ENCODE measurements around the gene AMER3. TPM values are rescaled to one million over a fixed set of nuclear protein-coding genes. Genes with fewer than 3 reads are reported as not detected.
"Not testable (repeated sequence)": the region's sequence is repeated elsewhere in the genome, so short reads cannot be mapped to it uniquely, and the experiment has no call there.

The AMER3 gene
- total RNA-seq, result not detected in 2 replicates
- long read RNA-seq, result 0 reads

- H3K4me3 Mint-ChIP-seq (ENCODE audit: unreplicated experiment), result peak within 1 kb of the TSS; percentile 42
- H3K9me3 Mint-ChIP-seq (ENCODE audit: unreplicated experiment), result no peaks in the 10 kb centered on the region
- no peak within 1 kb of the TSS for H3K27ac Mint-ChIP-seq (ENCODE audit: unreplicated experiment)
- peaks cover 5% of the 10 kb centered on the region for H3K4me1 Mint-ChIP-seq (ENCODE audit: unreplicated experiment)
- no peak for DNase-seq (ENCODE audit: extremely low spot score, unreplicated experiment)
- no peak for TF ChIP-seq CTCF (IDR thresholded peaks at IDR 0.05)
- H3K27me3 Mint-ChIP-seq (ENCODE audit: unreplicated experiment), result peaks cover 22% of the 10 kb centered on the region
- no peaks in the 10 kb centered on the region for H3K36me3 Mint-ChIP-seq (ENCODE audit: unreplicated experiment)
Measured at GRCh38 chr2:130755256-130756052, at the start of gene AMER3. Gene AMER3, plus strand, starts transcription at chr2:130755540. Its CDS starts 6,533 bp downstream, at chr2:130762073.

GRCh38 chr2:130714795-130715194 lies 40.5 kb upstream of the AMER3 start:
- not testable (repeated sequence) for H3K4me1 Mint-ChIP-seq (ENCODE audit: unreplicated experiment); DNase-seq (ENCODE audit: extremely low spot score, unreplicated experiment); H3K36me3 Mint-ChIP-seq (ENCODE audit: unreplicated experiment); H3K27me3 Mint-ChIP-seq (ENCODE audit: unreplicated experiment); H3K27ac Mint-ChIP-seq (ENCODE audit: unreplicated experiment); H3K4me3 Mint-ChIP-seq (ENCODE audit: unreplicated experiment); H3K9me3 Mint-ChIP-seq (ENCODE audit: unreplicated experiment)

GRCh38 chr2:130720036-130720435 lies 35.3 kb upstream of the AMER3 start:
- Mint-ChIP-seq H3K36me3 (ENCODE audit: unreplicated experiment) (no peaks in the 10 kb centered on the region), H3K4me1 (ENCODE audit: unreplicated experiment) (no peaks in the 10 kb centered on the region), H3K9me3 (ENCODE audit: unreplicated experiment) (peaks cover 12% of the 10 kb centered on the region), H3K27me3 (ENCODE audit: unreplicated experiment) (no peaks in the 10 kb centered on the region), H3K27ac (ENCODE audit: unreplicated experiment) (no peak overlapping the region), H3K4me3 (ENCODE audit: unreplicated experiment) (no peak overlapping the region)
- DNase-seq (ENCODE audit: extremely low spot score, unreplicated experiment), result no peak
- no peak for TF ChIP-seq CTCF (IDR thresholded peaks at IDR 0.05)

GRCh38 chr2:130720528-130720927 lies 34.8 kb upstream of the AMER3 start:
- H3K27ac Mint-ChIP-seq (ENCODE audit: unreplicated experiment), result no peak overlapping the region
- H3K4me1 Mint-ChIP-seq (ENCODE audit: unreplicated experiment), result no peaks in the 10 kb centered on the region

GRCh38 chr2:130724455-130724854 lies 30.9 kb upstream of the AMER3 start:
- Mint-ChIP-seq H3K4me1 (ENCODE audit: unreplicated experiment) (peaks cover 6% of the 10 kb centered on the region), H3K36me3 (ENCODE audit: unreplicated experiment) (no peaks in the 10 kb centered on the region), H3K4me3 (ENCODE audit: unreplicated experiment) (no peak overlapping the region), H3K9me3 (ENCODE audit: unreplicated experiment) (peaks cover 12% of the 10 kb centered on the region), H3K27ac (ENCODE audit: unreplicated experiment) (no peak overlapping the region), H3K27me3 (ENCODE audit: unreplicated experiment) (no peaks in the 10 kb centered on the region)
- no peak for DNase-seq (ENCODE audit: extremely low spot score, unreplicated experiment)
- TF ChIP-seq CTCF (IDR thresholded peaks at IDR 0.05), result no peak

More at GRCh38 chr2:130720528-130720927, 34.8 kb upstream of the AMER3 start:
- Mint-ChIP-seq H3K4me3 (ENCODE audit: unreplicated experiment) (no peak overlapping the region), H3K9me3 (ENCODE audit: unreplicated experiment) (peaks cover 12% of the 10 kb centered on the region), H3K36me3 (ENCODE audit: unreplicated experiment) (no peaks in the 10 kb centered on the region), H3K27me3 (ENCODE audit: unreplicated experiment) (no peaks in the 10 kb centered on the region)
- TF ChIP-seq CTCF (IDR thresholded peaks at IDR 0.05), result no peak
- DNase-seq (ENCODE audit: extremely low spot score, unreplicated experiment), result no peak
